ENCODE results near the gene SPIB. TPM values are rescaled to one million over a fixed set of nuclear protein-coding genes. Genes with fewer than 3 reads are reported as not detected.

The SPIB gene
- total and polyA plus RNA-seq, 2 experiments from 2014 or later: 12.6 to 17.5 TPM

DNA sequence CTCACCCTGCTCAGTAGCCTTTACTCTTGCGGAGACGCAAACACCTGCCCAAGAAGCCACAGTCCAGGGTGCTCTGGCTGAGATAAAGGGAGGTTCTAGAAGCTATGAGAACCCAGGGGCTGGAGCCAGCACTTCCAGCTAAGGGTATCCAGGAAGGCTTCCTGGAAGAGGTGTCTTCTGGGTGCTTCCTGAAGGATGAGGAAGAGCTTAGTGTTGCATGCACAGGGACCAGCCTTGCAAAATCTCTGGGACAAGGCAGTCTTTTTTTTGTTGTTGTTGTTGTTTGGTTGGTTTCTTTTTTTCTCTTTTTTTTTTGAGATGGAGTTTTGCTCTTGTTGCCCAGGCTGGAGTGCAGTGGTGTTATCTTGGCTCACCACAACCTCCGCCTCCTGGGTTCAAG lies 34.5 kb downstream of the SPIB start:
- Mint-ChIP-seq H3K9me3 (peaks cover 96% of the 10 kb centered on the region), H3K27ac (no peak overlapping the region), H3K36me3 (ENCODE audit: low read depth) (peaks cover 54% of the 10 kb centered on the region), H3K4me3 (no peak overlapping the region), H3K27me3 (ENCODE audit: insufficient read depth, low read depth, poor library complexity) (peaks cover 6% of the 10 kb centered on the region), H3K4me1 (no peaks in the 10 kb centered on the region)
- no peaks in the 10 kb centered on the region for H3K79me2 ChIP-seq (replicated peaks; ENCODE audit: insufficient read depth)
- H3K4me3 ChIP-seq: no peak overlapping the region
- DNase-seq (ENCODE audit: low spot score) (no peak), ATAC-seq (no peak)
- no peaks in the 10 kb centered on the region for H3K27me3 ChIP-seq (ENCODE audit: insufficient read depth)
- no peaks in the 10 kb centered on the region for H3F3A ChIP-seq (replicated peaks; ENCODE audit: low read depth)
- TF ChIP-seq POLR2AphosphoS5 (IDR thresholded peaks at IDR 0.05; ENCODE audit: low read depth): no peak
- no peak for TF ChIP-seq JUNB (IDR thresholded peaks at IDR 0.05; ENCODE audit: unreplicated experiment)
- no peak for TF ChIP-seq STAT1 (IDR thresholded peaks at IDR 0.05; ENCODE audit: unreplicated experiment)
- TF ChIP-seq, protein P1, sequence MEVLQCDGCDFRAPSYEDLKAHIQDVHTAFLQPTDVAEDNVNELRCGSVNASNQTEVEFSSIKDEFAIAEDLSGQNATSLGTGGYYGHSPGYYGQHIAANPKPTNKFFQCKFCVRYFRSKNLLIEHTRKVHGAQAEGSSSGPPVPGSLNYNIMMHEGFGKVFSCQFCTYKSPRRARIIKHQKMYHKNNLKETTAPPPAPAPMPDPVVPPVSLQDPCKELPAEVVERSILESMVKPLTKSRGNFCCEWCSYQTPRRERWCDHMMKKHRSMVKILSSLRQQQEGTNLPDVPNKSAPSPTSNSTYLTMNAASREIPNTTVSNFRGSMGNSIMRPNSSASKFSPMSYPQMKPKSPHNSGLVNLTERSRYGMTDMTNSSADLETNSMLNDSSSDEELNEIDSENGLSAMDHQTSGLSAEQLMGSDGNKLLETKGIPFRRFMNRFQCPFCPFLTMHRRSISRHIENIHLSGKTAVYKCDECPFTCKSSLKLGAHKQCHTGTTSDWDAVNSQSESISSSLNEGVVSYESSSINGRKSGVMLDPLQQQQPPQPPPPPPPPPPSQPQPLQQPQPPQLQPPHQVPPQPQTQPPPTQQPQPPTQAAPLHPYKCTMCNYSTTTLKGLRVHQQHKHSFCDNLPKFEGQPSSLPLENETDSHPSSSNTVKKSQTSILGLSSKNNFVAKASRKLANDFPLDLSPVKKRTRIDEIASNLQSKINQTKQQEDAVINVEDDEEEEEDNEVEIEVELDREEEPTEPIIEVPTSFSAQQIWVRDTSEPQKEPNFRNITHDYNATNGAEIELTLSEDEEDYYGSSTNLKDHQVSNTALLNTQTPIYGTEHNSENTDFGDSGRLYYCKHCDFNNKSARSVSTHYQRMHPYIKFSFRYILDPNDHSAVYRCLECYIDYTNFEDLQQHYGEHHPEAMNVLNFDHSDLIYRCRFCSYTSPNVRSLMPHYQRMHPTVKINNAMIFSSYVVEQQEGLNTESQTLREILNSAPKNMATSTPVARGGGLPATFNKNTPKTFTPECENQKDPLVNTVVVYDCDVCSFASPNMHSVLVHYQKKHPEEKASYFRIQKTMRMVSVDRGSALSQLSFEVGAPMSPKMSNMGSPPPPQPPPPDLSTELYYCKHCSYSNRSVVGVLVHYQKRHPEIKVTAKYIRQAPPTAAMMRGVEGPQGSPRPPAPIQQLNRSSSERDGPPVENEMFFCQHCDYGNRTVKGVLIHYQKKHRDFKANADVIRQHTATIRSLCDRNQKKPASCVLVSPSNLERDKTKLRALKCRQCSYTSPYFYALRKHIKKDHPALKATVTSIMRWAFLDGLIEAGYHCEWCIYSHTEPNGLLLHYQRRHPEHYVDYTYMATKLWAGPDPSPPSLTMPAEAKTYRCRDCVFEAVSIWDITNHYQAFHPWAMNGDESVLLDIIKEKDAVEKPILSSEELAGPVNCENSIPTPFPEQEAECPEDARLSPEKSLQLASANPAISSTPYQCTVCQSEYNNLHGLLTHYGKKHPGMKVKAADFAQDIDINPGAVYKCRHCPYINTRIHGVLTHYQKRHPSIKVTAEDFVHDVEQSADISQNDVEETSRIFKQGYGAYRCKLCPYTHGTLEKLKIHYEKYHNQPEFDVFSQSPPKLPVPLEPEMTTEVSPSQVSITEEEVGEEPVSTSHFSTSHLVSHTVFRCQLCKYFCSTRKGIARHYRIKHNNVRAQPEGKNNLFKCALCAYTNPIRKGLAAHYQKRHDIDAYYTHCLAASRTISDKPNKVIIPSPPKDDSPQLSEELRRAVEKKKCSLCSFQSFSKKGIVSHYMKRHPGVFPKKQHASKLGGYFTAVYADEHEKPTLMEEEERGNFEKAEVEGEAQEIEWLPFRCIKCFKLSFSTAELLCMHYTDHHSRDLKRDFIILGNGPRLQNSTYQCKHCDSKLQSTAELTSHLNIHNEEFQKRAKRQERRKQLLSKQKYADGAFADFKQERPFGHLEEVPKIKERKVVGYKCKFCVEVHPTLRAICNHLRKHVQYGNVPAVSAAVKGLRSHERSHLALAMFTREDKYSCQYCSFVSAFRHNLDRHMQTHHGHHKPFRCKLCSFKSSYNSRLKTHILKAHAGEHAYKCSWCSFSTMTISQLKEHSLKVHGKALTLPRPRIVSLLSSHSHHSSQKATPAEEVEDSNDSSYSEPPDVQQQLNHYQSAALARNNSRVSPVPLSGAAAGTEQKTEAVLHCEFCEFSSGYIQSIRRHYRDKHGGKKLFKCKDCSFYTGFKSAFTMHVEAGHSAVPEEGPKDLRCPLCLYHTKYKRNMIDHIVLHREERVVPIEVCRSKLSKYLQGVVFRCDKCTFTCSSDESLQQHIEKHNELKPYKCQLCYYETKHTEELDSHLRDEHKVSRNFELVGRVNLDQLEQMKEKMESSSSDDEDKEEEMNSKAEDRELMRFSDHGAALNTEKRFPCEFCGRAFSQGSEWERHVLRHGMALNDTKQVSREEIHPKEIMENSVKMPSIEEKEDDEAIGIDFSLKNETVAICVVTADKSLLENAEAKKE (CRISPR knock-in tag; IDR thresholded peaks at IDR 0.05): no peak
- no peak for TF ChIP-seq ZNF114 (CRISPR knock-in tag; IDR thresholded peaks at IDR 0.05)
- H3K36me3 ChIP-seq (ENCODE audit: insufficient read depth): no peaks in the 10 kb centered on the region
- H2AFZ ChIP-seq: no peak overlapping the region
- no peak overlapping the region for H3K27ac ChIP-seq (ENCODE audit: low read depth)
- H3K4me2 ChIP-seq: no peak overlapping the region
- peaks cover 6% of the 10 kb centered on the region; the same call in 1 of the 2 replicates for H3K4me1 ChIP-seq (ENCODE audit: insufficient read depth)
- no peaks in the 10 kb centered on the region for H4K20me1 ChIP-seq (replicated peaks; ENCODE audit: insufficient read depth)
- H3K9me2 ChIP-seq (ENCODE audit: insufficient read depth): 0 out of 2 replicates have a peak, but pooled peaks cover 3% of the 10 kb centered on the region

DNA sequence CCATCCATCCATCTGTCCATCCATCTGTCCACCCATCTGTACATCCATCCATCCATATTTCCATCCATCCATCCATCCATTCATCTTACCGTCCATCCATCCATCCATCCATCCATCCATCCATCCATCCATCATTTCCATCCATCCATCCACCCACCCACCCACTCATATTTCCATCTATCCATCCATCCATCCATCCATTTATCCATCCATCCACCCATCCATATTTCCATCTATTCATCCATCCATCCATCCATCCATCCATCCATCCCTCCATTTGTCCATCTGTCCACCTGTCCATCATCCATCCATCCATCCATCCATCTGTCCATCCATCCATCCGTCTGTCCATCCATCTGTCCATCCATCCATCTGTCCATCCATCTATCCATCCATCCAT lies 37.3 kb downstream of the SPIB start:
- no peaks in the 10 kb centered on the region for H4K20me1 ChIP-seq (replicated peaks; ENCODE audit: insufficient read depth)
- no peak for TF ChIP-seq NANOG (IDR thresholded peaks at IDR 0.05; ENCODE audit: borderline replicate concordance)
- TF ChIP-seq ZNF331 (CRISPR knock-in tag; IDR thresholded peaks at IDR 0.05; ENCODE audit: low read depth): no peak
- no peak for TF ChIP-seq POLR2AphosphoS5 (IDR thresholded peaks at IDR 0.05; ENCODE audit: low read depth)
- TF ChIP-seq, protein P2, sequence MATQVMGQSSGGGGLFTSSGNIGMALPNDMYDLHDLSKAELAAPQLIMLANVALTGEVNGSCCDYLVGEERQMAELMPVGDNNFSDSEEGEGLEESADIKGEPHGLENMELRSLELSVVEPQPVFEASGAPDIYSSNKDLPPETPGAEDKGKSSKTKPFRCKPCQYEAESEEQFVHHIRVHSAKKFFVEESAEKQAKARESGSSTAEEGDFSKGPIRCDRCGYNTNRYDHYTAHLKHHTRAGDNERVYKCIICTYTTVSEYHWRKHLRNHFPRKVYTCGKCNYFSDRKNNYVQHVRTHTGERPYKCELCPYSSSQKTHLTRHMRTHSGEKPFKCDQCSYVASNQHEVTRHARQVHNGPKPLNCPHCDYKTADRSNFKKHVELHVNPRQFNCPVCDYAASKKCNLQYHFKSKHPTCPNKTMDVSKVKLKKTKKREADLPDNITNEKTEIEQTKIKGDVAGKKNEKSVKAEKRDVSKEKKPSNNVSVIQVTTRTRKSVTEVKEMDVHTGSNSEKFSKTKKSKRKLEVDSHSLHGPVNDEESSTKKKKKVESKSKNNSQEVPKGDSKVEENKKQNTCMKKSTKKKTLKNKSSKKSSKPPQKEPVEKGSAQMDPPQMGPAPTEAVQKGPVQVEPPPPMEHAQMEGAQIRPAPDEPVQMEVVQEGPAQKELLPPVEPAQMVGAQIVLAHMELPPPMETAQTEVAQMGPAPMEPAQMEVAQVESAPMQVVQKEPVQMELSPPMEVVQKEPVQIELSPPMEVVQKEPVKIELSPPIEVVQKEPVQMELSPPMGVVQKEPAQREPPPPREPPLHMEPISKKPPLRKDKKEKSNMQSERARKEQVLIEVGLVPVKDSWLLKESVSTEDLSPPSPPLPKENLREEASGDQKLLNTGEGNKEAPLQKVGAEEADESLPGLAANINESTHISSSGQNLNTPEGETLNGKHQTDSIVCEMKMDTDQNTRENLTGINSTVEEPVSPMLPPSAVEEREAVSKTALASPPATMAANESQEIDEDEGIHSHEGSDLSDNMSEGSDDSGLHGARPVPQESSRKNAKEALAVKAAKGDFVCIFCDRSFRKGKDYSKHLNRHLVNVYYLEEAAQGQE (IDR thresholded peaks at IDR 0.05; ENCODE audit: unreplicated experiment): no peak
- TF ChIP-seq STAT1 (IDR thresholded peaks at IDR 0.05; ENCODE audit: unreplicated experiment): no peak
- TF ChIP-seq ZNF114 (CRISPR knock-in tag; IDR thresholded peaks at IDR 0.05): no peak

More for the DNA sequence above, 37.3 kb downstream of the SPIB start:
- H3F3A ChIP-seq (replicated peaks; ENCODE audit: low read depth): no peaks in the 10 kb centered on the region
- no peaks in the 10 kb centered on the region for H3K4me1 ChIP-seq (ENCODE audit: insufficient read depth)
- H3K9me3 Mint-ChIP-seq: peaks cover 86% of the 10 kb centered on the region
- H3K9me2 ChIP-seq (ENCODE audit: insufficient read depth): 0 out of 2 replicates have a peak, but pooled peaks cover 3% of the 10 kb centered on the region
- no peaks in the 10 kb centered on the region for H3K79me2 ChIP-seq (replicated peaks; ENCODE audit: insufficient read depth)
- no peaks in the 10 kb centered on the region for H3K36me3 ChIP-seq (ENCODE audit: insufficient read depth)
- H3K27ac Mint-ChIP-seq: no peak overlapping the region
- peaks cover 43% of the 10 kb centered on the region for H3K36me3 Mint-ChIP-seq (ENCODE audit: low read depth)
- H3K27ac ChIP-seq (ENCODE audit: low read depth): no peak overlapping the region
- H3K27me3 ChIP-seq (ENCODE audit: insufficient read depth): no peaks in the 10 kb centered on the region
- no peak overlapping the region for H3K4me3 ChIP-seq
- H3K4me3 Mint-ChIP-seq: no peak overlapping the region
- H2AFZ ChIP-seq: no peak overlapping the region
- H3K4me1 Mint-ChIP-seq: no peaks in the 10 kb centered on the region
- H3K4me2 ChIP-seq: no peak overlapping the region
- DNase-seq (ENCODE audit: low spot score) (no peak), ATAC-seq (no peak)
- peaks cover 8% of the 10 kb centered on the region for H3K27me3 Mint-ChIP-seq (ENCODE audit: insufficient read depth, low read depth, poor library complexity)
